Globus pallidus (tissue), 1 donor: ENCODE measurements around the gene SPATA31D3.
"Not testable (repeated sequence)": the region's sequence is repeated elsewhere in the genome, so short reads cannot be mapped to it uniquely, and the experiment has no call there.

Source experiments
- DNase-seq: peaks from one replicate; pipeline ENCODE4 v3.0.0-alpha.2; 2015; ENCODE audit warnings: low spot score

SPATA31D3 gene

DNA sequence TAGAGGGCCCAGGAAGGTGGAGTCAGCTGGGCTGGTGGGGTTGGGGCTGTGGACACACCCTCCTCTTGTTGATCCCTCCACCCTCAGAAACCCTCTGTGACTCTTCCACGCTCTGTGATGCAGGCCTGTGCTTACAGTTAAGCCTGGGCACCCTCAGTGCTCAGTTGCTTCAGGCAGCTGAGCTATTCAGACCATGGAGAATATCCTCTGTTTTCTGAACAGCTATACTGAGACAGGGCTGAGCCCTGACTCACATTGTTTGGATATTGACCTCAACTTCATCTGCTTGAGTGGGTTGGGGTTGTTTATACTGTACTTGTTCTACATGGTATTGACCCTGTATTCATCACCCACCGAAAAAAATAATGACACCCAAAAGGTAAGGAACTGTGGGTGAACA, at the start of gene SPATA31D3:
Gene SPATA31D3, plus strand, starts transcription at position 108 of the 400 bp plus-strand sequence. Its CDS starts 86 bp downstream, at position 194.
- DNase-seq = not testable (repeated sequence)

GRCh38 chr9:81893929-81894328, 49.4 kb upstream of the SPATA31D3 start:
- no peak for DNase-seq

DNA sequence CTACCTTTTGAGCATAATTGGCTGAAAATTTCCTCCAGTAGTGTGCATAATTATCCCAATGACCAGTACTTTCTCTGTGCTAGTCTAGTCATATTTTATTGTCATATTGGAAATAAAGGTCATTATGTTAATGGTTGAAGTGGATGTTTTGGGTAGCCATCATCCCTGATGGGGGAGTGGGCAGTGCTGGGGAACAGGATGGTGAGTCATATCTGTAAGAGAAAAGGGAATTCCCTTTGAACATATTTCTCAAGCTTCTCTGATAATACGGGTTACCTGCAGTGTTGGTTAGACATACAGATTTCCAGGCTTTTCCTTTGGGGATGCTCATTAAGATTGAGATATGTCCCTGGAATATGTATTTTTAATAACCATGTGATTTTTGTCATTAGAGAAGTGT, 48.4 kb upstream of the SPATA31D3 start:
- DNase-seq = no peak

- no peak for DNase-seq
Observed at GRCh38 chr9:81896070-81896469, 47.2 kb upstream of the SPATA31D3 start.

GRCh38 chr9:81898851-81899250, 44.4 kb upstream of the SPATA31D3 start:
- DNase-seq = no peak

GRCh38 chr9:81902196-81902595, 41.1 kb upstream of the SPATA31D3 start:
- DNase-seq = no peak

- no peak for DNase-seq
Observed at GRCh38 chr9:81902626-81903025, 40.7 kb upstream of the SPATA31D3 start.

- no peak for DNase-seq
Observed at GRCh38 chr9:81906671-81907070, 36.6 kb upstream of the SPATA31D3 start.

- DNase-seq = no peak
Observed at GRCh38 chr9:81912135-81912534, 31.2 kb upstream of the SPATA31D3 start.

DNA sequence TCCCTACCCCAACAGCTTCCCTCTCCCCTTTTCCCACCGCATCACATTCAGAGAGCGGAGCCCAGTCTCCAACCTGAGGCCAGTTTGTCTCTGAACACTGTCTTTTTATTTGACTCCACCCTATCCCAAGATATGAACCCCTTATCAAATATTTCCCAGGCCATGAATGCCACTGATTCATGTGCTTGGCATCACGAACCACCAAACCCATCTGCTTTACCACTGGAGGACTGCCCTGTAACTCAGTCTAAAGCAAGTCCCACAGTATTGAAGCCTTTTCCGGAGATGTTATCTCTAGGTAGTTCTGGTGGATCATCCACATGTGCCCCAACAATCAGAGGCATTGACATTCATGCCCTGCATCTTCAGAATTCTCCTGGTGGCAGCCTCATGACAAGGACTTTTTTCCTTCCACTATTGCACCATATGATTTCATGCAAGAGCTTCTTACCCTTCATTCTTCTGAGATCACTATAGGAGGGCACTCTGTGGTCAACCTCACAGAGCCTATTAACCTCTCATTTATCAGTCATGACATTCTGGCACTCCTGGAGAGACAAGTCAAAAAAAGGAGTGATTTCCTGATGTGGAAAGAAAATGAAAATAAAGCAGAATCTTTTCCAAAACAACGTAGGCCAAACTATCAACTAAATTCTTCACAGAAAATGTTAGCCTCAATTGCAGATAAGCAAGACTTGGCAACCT, 27.3 kb upstream of the SPATA31D3 start:
- no peak for DNase-seq

GRCh38 chr9:81918507-81918906, 24.8 kb upstream of the SPATA31D3 start:
- DNase-seq = not testable (repeated sequence)

GRCh38 chr9:81928305-81928704, 15.0 kb upstream of the SPATA31D3 start, which contains the start of gene SPATA31D4:
Gene SPATA31D4 (plus strand): TSS chr9:81928428. CDS start chr9:81928514, 86 bp downstream.
- not testable (repeated sequence) for DNase-seq

- not testable (repeated sequence) for DNase-seq
Observed at GRCh38 chr9:81930147-81930546, 13.2 kb upstream of the SPATA31D3 start.

DNA sequence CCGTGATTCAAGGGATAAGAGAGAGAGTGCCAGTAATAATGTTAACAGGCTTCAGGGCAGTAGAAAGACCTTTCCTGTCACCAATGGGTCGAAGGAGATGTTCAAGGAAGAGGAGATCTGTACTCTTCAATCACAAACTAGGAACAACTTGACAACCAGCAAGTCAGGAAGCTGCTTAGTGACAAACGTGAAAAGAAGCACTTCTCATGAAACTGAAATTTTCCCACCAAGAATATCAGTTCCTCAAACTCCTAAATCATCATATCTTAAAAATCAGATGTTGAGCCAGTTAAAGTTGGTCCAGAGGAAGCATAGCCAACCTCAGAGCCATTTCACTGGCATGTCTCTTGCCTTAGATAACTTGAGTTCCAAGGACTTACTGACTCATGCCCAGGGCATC, 9.8 kb upstream of the SPATA31D3 start:
- DNase-seq = not testable (repeated sequence)

DNA sequence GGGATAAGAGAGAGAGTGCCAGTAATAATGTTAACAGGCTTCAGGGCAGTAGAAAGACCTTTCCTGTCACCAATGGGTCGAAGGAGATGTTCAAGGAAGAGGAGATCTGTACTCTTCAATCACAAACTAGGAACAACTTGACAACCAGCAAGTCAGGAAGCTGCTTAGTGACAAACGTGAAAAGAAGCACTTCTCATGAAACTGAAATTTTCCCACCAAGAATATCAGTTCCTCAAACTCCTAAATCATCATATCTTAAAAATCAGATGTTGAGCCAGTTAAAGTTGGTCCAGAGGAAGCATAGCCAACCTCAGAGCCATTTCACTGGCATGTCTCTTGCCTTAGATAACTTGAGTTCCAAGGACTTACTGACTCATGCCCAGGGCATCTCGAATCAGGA, 5.3 kb downstream of the SPATA31D3 start:
- DNase-seq = not testable (repeated sequence)

GRCh38 chr9:81953096-81953495, 9.8 kb downstream of the SPATA31D3 start:
- DNase-seq = no peak

GRCh38 chr9:81955625-81956024, 12.3 kb downstream of the SPATA31D3 start:
- DNase-seq = no peak

DNA sequence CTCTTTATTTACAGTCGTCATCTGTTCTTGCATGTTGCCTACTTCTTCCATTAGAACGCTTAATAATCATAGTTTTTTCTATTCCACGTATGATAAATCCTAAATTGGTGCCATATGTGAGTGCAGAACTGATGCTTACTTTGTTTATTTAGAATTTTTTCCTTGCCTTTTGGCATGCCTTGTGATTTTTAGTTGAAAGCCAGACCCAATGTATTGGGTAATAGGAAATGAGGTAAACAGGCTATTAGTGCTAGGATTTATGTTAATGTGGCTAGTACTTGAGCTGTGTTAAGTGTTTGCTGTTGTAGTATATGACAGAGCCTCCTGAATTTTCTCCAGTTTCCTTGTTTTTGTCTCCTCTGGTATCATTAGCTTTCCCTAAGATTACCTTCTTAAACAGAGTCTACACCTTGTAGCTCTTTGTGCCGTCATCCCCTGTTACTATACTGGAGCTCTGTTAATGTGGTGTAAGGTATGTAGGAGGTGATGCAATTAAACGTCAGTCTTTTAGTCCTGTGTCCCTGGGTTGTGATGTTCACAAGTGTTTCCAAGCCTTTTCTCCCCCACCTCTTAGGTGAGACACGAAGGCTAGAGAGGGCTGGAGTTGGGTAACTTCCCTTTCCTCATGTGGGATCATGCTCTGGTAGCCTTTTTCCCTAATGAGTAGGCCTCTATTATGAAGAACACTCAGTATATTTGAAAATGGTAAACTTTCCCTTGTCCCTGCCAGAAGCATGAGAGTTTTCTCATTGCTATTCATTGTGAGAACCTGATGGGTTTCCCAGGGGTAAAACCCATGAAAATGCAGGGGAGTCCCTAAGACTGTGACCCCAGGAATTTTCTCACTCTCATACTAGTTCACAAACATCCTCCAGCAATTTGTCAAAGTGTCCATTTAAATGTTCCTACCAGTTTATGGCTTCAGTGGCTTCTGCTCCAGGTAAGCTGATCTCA, 21.2 kb downstream of the SPATA31D3 start:
- no peak for DNase-seq

GRCh38 chr9:81968026-81968425, 24.7 kb downstream of the SPATA31D3 start:
- no peak for DNase-seq

DNA sequence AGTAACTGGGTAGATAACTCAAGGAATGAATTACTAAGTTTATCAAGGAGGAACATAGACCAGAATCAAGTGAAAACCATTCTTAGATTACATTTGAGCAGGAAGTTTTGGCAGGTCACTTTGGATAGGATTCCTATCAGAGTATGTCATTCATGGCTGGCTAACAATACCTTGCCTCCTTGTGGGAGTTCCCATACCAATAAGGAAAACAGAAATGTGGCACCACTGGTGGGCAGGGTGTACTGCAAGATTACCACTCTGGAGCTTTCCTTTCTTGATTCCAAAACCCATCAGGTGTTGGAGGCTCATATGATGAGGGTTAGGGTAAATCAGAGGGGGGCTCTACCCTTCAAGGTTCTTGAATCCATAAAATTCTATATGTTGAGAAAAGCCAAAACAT, 26.7 kb downstream of the SPATA31D3 start:
- DNase-seq = no peak

GRCh38 chr9:81971727-81972126, 28.4 kb downstream of the SPATA31D3 start:
- no peak for DNase-seq

GRCh38 chr9:81974764-81975163, 31.5 kb downstream of the SPATA31D3 start:
- DNase-seq = no peak

GRCh38 chr9:81976351-81976750, 33.1 kb downstream of the SPATA31D3 start:
- no peak for DNase-seq
